AG10803 (cell line): ENCODE measurements around the gene ANKK1.

Source experiments
- DNase-seq: peaks from one replicate; pipeline ENCODE4 v3.0.0; 2010; ENCODE audit warnings: low read depth
- H3K4me3 ChIP-seq: 2 replicates; pipeline ENCODE4 v1.5.1; 2011; ENCODE audit warnings: mild to moderate bottlenecking, low read length, control low read depth
- TF ChIP-seq, protein P1 (sequence below): conservative IDR thresholded peaks from 2 replicates; pipeline ENCODE4 v1.5.1; 2011; ENCODE audit warnings: mild to moderate bottlenecking, low read length, control low read depth, inconsistent platforms

ANKK1 gene

DNA sequence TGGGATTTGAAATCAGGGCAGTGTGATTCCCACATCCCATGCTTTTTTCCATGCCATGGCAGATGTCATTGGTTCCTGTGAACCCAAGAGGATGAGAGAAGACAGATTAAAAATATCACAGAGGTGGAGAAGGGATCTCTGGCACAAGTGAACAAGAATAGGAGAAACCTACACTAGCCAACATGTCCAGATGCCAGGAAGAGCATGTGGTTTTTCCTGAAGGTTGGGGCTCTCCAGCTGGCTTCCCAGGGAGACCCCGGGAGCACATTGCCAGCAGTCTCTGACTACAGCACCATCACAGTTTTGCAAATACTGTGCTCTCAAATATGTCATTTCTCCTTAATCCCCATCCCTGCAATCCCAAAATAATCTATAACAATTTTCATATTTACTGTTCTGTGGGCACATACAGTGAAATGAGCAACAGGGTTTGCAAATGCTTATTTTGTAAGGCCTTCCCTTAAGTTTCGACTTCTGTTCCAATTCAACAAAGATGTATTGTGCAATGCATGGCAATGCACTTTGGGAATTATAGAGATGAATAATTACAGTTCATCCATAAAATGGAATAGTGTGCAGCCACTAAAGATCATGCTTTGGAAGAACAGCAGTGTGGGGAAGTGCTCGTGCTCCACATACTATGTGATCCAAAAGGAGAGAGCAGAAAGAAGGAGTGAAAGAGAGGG is 4.8 kb downstream of the ANKK1 start:
- no peak overlapping the region for H3K4me3 ChIP-seq
- no peak for DNase-seq
- TF ChIP-seq, protein P1, sequence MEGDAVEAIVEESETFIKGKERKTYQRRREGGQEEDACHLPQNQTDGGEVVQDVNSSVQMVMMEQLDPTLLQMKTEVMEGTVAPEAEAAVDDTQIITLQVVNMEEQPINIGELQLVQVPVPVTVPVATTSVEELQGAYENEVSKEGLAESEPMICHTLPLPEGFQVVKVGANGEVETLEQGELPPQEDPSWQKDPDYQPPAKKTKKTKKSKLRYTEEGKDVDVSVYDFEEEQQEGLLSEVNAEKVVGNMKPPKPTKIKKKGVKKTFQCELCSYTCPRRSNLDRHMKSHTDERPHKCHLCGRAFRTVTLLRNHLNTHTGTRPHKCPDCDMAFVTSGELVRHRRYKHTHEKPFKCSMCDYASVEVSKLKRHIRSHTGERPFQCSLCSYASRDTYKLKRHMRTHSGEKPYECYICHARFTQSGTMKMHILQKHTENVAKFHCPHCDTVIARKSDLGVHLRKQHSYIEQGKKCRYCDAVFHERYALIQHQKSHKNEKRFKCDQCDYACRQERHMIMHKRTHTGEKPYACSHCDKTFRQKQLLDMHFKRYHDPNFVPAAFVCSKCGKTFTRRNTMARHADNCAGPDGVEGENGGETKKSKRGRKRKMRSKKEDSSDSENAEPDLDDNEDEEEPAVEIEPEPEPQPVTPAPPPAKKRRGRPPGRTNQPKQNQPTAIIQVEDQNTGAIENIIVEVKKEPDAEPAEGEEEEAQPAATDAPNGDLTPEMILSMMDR = no peak

DNA sequence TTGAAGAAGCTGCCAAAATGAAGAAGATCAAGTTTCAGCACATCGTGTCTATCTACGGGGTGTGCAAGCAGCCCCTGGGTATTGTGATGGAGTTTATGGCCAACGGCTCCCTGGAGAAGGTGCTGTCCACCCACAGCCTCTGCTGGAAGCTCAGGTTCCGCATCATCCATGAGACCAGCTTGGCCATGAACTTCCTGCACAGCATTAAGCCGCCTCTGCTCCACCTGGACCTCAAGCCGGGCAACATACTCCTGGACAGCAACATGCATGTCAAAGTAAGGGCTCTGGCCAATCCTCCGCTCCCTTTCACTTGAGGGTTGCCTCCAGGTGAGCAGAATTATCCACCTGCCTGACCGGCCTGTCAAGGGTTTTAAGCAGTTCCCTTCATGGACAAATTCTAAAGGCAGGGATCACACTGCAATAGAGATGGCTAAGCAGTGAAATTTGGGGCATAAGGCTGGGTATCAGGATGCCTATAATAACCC is 6.0 kb downstream of the ANKK1 start:
- TF ChIP-seq, protein P1 = no peak
- H3K4me3 ChIP-seq = no peak overlapping the region
- DNase-seq = no peak

DNA sequence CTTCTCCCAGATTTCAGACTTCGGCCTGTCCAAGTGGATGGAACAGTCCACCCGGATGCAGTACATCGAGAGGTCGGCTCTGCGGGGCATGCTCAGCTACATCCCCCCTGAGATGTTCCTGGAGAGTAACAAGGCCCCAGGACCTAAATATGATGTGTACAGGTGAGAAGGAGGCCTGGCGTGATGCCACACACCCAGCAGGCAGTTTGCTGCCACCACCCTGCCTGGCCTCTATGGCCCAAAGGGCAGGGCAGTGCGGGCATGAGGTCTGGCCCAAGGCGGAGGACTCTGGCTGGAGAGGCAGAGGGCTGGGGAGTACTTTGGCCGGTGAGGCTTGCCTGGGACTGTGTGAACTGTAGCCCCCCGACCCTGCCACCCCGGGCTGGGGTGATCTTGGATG is 7.3 kb downstream of the ANKK1 start:
- no peak overlapping the region for H3K4me3 ChIP-seq
- no peak for DNase-seq
- TF ChIP-seq, protein P1 = no peak

- DNase-seq = no peak
- TF ChIP-seq, protein P1 = no peak
- no peak overlapping the region for H3K4me3 ChIP-seq
These were observed 8.3 kb downstream of the ANKK1 start for GRCh38 chr11:113395782-113396336.

DNA sequence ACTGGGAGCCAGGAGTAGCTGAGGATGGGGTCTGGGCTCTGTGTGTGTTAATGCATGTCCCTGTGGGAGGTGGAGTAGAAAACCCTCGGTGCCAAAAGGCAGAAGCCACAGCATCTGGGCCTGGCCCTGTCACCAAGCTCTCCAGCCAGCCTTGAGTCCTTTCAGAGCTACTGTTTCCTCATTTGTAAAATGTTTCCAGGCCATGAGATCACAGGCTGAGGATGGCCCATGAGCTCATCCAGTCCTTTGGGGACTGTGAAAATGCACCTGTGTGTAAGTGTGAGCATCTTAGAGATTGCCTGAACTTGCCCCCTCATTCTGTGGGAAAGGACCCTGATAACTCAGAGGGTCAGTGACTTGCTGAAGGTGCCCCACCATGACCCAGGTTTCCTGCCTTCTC is 9.1 kb downstream of the ANKK1 start:
- H3K4me3 ChIP-seq = no peak overlapping the region
- DNase-seq = no peak

GRCh38 chr11:113397212-113397611 is 9.6 kb downstream of the ANKK1 start:
- TF ChIP-seq, protein P1 = no peak
- H3K4me3 ChIP-seq = no peak overlapping the region
- no peak for DNase-seq

More for the DNA sequence above, 9.1 kb downstream of the ANKK1 start:
- TF ChIP-seq, protein P1 = no peak

GRCh38 chr11:113397821-113398220 is 10.2 kb downstream of the ANKK1 start:
- DNase-seq = no peak
- H3K4me3 ChIP-seq = no peak overlapping the region
- TF ChIP-seq, protein P1 = no peak
